ENCODE data around the gene RNASE9.
"Not testable (repeated sequence)": the region's sequence is repeated elsewhere in the genome, so short reads cannot be mapped to it uniquely, and the experiment has no call there.

RNASE9 gene

DNA sequence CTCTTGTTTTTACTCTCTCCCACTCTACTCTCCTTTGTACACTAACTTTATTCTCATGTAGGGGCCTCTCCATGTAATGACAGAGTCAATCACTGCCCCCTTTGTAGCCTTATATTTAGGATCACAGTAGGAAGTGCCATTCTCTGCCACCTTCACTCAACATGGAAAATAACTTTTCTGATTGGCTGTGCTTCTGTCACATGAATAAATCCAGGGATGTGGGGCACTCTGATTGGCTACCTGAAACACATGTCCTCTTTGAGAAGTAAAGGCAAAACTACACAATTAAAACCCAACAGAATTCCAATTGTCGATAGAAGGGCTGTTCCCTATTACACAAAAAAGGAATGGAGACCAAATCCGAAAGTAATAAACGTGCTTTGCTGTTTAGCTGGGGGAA, at the start of gene RNASE9:
Gene RNASE9 (minus strand): TSS at position 87 of the 400 bp plus-strand sequence.
- DNase-seq, result no peak

DNA sequence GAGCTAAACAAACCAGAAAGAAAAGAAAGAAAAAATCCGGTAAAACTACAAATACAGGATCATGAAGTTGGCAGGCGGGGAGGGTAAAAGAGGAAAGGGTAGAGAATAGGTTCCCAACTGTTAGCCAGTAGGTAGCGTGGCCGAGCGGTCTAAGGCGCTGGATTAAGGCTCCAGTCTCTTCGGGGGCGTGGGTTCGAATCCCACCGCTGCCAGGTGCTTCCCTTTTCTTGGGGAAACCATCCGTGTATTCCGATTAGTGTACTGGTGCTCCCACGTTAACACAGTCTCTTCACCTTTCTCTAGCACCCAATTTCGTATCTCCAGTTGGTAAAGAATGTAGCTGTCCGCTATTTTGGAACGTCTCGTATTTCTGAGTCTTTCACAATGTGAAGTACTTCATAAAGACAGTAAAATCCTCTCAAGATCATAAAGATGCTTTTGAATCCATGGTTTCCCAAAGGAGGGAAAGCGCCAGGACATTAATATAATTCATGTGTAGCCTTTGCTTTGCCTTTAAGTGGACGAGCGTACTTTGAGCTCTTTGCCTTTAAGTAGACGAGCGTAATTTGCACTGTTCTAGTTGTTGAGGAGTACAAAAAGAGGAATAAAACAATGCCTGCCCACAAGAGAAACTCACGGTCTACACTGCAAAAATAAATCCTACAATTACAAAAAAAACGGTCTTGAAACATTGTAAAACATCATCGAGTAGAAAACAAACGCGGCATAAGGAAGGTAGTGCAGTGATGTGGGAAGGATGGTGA, 49.3 kb upstream of the RNASE9 start:
- DNase-seq, result peak; percentile 33 to 65

DNA sequence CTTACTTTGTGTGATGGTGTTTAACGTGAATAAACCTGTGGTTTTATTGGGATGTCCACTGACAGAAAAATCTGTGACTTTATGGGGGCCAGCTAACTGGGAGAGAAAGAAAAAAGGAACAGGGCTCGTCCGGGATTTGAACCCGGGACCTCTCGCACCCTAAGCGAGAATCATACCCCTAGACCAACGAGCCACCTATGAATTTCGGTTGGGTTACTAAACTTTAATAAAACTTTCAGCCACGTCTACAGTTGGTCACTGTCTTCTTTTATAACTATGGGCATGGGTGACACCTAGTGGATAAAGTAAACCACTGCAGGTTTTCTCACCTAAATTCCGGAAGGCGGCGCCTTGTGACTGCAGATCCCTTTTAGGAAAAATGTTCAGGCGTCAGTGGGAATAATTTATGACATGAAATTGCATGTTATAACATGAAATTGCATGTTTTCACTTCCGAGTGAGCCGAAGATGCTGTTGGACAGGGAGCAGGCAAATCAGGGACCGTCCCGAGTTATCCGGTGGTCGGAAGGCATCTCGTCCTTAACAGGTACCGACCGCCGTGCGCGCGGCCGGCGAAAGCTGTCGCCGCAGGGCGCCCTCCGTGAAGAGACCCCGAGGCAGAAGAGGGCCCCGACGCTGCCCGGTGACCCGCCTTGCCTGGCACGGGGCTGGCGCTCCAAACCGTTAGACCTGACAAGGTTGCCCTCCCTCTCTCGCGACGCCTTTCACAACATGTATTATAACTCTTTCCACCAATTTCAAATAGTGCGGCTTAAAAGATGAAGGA, 48.6 kb upstream of the RNASE9 start:
- DNase-seq, result peak; percentile 67 to 79

DNA sequence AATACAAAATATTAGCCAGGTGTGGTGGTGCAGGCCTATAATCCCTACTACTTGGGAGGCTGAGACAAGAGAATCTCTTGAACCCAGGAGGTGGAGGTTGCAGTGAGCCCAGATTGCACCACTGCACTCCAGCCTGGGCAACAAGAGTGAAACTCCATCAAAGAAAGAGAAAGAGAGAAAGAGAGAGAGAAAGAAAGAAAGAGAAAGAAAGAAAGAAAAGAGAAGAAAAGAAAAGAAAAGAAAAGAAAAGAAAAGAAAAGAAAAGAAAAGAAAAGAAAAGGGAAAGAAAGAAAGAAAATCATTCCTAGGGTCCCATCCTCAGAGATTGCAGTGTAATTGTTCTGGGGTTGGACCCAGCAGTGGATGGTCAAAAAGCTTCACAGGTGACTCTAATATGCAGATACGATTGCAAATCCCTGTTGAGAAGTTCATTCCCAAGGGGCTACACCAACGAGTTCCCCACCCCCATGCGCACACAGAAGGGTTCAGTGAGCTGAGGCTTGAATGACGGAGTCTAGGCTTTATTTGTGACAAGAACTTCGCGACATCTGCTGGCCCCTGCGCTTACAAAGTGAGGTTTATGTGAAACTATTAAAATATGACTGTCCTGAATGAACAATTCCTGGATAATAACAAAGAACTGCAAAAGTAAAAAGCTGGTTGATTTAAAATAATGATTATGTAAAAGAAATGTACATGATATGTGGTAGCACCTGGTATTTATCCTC, 47.7 kb upstream of the RNASE9 start:
- DNase-seq, result no peak

DNA sequence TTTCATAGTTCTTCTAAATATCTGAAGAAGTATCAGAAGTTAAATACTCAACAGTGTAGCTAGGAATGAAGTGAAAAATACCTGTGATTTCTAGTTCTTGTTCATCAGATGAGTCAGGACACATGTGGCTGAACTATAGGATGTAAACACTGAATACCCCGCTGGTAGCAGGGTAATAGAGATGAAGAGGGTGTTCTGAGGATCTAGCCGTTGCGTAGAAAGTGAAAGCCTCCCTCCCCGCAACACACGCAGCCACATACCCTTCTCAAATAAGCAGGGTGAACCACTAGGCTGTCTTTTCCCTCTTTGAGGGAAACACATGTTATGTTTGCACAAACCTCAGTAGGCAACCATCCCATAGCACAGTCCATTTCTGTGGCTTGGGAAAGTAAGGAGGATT, 46.8 kb upstream of the RNASE9 start:
- no peak for DNase-seq

DNA sequence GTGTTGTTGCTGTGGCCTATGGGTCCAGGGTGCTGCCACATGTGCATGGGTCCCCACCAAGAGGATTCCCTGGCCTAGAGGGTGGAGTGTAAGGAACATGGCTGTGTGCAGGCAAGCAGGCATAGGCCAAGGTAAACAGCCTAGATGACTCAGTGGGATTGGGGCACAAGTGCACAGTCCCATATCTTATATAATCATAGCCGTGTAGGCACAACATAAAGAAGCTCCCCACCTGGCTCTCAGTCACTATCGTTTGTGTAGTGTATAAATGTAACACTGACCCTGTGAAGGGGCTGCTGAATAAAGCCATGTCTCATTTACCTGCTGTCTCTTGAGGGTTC, 46.0 kb upstream of the RNASE9 start:
- no peak for DNase-seq

DNA sequence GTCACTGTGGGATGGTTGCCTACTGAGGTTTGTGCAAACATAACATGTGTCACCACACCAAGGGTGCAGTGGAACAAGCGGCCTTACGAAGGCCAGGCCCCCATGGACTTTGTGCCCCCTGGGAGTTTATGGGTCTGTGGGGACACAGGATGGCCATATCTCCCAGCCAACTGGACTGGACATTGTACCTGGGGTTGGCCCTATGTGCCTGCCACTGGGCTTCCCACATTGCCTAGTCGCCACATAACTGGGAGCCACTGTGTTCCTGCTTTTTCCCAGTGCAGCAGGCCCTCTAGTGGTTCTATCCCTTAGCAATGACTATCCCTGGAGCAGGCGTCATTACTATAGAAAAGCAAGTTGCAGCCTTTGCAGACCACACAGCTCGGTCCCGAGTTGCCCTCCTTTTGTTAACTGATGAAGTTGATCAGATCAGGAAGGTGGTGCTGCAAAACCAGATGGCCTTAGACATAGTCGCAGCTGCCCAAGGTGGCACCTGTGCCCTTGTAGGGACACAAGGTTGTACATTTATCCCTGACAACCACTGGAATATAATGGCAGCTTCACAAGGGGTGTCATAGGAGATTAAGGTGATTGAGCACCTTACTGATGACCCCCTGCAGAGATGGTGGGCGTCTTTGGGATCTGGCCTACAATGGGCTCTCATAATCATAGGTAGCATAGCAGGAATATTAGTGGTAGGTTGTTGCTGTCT, 45.5 kb upstream of the RNASE9 start:
- DNase-seq, result peak in 1 of 2 experiments; percentile 30

DNA sequence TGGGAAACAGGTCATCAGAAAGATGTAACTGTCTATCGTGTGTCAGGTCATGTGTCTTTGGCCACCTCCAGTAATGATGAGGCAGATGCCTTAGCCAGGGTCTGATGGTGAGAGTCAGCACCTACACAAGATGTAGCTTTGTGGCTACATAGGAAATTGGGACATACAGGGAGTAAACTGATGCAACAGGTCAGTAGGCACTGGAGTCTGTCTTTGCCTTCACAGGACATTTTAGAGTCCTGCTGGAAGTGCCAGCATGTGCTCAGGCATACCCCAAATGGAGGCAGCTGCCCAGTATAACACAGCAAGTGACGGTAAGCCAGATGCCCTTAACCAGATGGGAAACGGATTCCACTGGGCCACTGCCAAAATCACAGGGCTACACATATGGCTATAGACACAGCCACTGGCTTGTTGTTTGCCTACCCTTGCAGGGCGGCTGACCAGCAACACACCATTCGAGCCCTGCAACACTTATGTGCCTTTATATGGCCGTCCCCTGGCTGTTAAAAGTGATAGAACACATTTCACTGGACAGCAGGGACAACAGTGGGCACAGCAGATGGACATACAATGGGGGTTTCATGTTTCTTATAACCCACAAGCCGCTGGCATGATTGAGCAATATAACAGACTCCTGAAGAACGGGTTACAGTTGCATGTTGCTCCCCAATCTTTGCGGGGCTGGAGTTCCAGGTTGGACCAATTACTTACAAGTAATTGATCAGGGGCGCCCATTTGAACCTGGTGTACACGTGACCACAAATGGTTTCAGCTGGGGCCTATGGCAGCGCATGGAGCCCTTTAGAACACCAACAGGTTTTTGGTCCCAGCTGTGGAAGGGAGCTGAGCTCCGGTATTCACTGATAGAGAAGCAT, 43.2 kb upstream of the RNASE9 start:
- DNase-seq, result no peak

DNA sequence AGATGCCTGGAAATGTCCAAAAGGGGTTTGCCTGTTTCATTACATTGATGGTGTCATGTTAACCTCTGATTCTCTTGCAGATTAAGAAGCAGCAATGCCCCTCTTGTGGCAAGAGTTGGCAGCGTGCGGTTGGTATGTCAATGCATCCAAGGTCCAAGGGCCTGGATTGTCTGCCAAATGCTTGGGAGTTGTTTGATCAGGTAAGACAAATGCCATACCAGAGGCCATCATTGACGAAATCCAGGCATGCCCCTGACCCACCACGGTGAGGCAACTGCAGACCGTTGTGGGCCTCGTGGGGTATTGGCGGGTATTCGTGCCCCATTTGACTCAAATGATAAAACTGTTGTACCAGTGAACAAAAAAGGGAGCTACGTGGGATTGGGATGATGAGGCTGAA, 41.7 kb upstream of the RNASE9 start:
- no peak for DNase-seq

DNA sequence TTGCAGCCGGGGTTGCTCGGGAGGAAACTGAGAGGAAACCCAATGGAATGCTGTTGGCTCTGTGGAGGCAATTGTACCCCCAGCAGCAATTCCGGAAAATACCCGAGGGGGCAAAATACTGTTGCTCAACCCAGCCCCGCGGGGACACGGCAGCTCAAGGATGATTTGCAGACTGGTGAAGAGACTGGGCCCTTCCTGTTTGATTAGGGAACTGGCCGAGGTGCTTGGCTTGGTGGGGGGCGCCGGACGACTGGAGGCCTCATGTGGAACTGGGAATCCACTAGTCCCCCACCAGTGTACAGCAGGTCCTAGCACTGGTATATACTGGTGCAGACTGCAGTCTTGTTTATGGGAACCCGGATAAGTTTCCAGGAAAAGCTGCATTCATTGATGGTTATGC, 40.7 kb upstream of the RNASE9 start:
- no peak for DNase-seq

DNA sequence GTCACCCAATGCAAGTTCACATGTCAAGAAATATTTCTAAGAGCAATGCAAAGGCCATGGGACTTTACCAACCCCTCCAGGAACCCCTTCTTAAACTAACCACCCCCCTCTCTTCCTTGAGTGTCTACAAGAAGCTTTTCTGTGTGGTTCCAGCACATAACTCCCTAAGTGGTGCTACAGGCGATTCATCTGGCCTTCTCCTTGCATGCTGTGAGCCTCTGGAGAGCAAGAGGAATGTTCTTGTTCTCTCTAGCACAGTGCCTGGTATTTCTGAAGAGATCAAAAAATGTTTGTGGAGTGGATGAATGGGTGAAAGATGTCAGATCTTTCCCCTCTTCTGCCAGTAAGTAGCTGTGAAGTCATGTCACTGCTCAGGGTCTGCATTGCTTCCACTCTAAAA, 36.3 kb upstream of the RNASE9 start:
- DNase-seq, result no peak

DNA sequence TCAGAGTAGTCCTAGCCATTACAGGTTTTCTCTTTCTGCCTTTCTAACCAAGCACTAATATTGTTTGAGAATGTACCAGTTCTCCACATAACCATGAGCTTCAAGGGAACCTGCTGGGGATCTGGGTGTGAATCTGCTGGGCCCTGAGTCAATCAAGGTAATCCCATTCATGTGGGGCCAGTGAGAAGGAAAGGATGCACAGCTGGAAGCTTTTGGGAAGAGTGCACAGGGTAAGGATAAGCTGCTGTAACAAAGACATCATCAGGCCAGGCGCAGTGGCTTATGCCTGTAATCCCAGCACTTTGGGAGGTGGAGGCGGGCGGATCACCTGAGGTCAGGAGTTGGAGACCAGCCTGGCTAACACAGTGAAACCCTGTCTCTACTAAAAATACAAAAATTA, 34.9 kb upstream of the RNASE9 start:
- not testable (repeated sequence) for DNase-seq

DNA sequence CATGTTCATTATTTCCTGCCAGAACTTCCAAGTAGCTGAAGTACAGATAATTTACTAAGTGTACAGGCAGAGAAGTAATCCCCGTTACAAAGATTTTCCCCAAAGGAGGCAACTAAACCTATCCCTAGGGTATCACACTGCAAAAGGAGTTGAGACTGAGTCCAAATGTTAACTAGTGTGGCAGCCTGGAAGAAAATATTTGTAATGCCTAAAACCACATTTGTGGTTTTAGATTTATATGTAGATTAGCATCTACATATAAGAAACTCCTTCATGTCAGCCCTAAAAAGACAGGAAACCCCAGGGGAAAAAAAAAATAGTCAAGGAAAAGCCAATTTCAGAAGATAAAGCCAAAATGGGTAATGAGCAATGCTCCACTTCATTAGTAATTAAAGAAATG, 31.7 kb upstream of the RNASE9 start:
- DNase-seq, result no peak

DNA sequence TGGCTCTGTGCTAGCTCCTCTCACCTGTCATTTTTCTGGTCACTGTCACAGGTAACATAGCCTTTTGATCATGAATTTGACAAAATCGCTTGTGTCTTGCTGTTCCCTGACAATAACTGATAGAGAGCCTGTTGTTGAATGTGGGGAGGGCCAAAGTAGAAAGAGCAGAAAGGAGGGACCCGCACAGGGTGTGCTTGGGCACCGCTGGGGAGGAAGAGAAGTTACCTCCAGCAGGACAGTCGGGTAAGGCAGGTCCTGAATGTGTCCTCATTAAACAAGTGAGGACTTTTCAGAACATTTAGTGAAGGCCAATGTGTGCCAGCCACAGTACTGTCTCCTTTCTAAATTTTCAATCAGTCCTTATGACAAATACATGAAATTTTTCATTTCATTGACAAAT, 30.4 kb upstream of the RNASE9 start, which contains the start of gene RNASE12:
Gene RNASE12 (minus strand): TSS at position 142 of the 400 bp plus-strand sequence. CDS start 653 bp downstream, outside the sequence.
- DNase-seq, result no peak

DNA sequence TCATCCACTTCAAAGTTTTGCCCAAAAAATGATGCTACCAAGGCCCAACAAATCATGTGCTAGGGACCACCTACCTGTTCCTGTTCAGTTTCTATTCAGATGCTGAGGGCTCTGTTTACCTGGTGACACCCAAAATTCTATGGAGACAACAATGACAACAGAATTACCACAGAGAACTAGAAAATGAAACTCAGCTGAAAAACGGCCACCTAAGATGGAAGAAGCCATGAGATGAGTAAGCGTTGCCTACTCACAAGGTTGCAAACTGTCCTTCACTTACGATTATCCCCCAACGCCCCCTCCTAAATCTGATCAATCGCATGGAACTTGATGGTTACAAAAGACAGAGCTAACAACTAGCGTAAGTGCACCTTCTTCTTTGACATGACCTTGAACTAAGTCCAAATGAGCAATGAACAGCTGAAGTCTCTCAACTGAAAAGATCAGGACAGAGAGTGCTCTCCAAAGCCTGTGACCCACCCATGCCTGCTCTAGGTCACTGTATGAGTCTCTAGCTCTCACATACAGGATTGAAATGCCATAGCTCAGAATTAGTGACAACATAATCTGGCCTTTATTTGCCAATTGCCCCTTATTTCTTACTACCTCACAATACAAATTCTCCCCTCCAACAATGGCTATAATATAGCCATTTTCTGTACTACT, 26.8 kb upstream of the RNASE9 start, which contains the start of gene RNASE11:
Gene RNASE11 (minus strand): TSS at position 513 of the 666 bp plus-strand sequence.
- DNase-seq, result no peak

DNA sequence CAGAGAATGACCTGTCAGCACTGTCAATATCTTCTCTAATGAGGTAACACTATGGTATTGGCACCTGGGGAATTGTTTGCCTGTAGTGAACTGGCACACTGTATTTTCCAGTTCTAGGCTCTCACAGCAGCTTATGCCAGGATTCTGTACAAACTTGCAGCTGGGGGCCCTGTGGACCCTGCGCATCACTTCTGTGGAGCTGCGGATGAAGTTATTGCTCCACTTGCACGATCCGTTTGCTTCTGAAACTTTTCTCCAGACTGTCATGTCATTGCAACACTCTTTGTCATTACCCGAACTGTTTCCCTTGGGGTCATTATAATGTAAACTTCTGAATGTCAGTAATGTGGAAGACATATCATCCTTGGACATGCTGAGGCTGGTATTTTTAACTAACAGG, 23.1 kb upstream of the RNASE9 start:
- DNase-seq, result no peak

DNA sequence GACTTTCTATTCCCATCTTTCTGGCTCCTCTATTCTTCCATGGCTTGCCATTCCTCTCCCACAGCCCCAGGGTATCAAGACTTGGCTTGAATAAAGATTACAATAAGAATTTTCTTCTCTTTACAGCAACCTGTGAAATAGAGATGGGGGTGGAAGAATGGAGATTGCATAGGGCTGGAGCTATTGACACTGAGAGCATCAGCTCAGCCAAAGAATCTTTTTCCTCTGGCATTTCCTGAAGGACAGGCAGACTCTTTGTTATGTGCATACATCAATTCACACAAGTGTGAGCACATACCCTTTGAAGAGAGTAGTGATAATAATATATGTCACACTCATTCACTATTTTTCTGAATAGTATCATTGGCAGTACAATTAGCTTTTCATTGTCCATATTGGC, 22.3 kb upstream of the RNASE9 start:
- DNase-seq, result no peak

DNA sequence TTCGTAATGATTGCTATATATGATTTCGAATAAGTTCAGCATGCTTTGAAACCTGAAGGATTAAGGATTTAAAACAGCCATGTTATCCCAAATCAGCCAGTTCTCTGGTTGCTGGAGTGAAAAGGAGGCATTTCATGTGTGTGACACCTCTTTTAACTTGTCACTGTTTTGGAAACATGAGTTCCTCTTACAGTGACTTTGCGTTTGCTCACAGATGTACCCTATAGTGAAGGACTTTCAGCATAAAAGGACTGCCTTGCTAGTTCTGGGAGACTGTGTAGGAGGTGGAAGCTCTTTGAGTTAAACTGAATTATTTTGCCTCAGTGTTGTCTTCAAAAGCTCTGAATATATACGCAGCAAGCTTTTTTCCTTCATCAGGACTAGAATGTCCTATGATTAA, 19.4 kb upstream of the RNASE9 start:
- no peak for DNase-seq

DNA sequence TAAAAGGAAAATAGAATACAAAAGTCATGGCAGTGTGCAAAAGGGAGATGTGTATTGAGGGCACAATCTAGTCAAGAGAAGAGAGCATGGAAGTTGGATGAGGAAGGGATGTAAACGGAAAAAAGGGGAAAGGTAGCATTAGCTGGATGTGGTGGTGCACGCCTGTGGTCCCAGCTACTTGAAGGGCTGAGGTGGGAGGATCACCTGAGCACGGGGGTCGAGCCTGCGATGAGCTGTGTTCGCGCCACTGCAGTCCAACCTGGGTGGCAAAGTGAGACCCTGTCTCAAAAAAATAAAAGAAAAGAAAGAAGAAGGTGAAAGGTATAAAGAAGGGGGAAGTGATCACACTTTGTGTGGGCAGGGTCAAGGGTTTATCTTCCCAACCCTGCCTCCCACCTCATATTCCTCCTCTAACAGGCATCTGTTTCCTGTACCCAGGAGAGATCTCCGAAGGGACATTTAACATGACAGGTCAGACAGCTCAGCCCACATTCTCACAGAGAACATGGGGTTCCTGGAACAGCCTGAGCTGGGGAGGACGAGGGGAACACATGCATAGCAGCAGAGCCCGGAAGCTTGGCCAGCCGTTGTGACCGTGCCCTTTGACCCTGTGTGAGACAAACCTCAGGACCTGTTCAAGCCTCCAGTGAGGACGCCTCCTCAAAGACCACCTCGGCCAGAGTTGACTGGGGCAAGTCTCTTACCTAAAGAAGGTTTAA, 18.1 kb upstream of the RNASE9 start:
- DNase-seq, result no peak

DNA sequence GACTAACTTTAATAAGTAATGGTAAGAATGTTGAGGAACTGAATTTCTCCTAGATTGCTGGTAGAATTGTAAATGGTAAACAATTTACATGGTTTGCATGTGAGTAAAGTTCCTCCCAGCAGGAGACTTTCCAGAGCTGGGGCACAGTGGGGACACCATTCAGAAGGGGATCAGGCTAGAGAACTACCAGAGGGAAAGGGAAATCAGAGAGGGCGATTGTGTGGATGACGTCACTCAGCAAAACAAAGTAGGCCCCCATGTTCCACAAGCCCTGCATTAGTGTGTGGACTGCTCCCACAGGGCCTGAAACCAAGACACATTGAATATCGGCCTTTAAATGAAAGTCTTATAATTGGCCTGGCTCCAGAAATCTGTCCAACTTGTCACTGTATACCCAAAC, 17.5 kb upstream of the RNASE9 start:
- no peak for DNase-seq

Measured in NCI-H1930 (cell line).